ENCODE data around the gene RPP40. TPM values are rescaled to one million over a fixed set of nuclear protein-coding genes. Genes with fewer than 3 reads are reported as not detected.
A peak's percentile ranks its signal among the peaks of the same experiment; 100 is the strongest.

Gene RPP40
- total RNA-seq, 1 experiment from 2014 or later: 15.9 TPM

DNA sequence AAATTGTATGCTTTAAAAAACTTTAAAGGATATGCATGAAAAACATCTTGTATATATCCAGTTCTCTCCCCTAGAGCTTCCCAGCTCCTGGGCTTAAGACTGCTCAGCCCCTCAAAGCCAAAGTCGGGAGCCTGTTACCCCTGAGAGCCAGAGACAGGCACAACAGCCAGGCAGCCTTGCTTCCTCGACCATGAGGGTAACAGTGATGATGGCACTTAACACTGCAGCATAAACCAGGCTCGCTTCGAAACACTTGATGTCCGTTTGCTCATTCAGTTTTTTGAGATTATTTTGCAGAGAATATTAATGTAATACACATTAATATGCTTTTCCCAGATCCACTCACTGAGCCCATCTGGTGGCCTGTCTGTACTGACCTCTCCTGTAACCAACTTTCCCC lies 47.2 kb downstream of the RPP40 start:
- ATAC-seq (no peak), DNase-seq (ENCODE audit: low read depth, low spot score) (no peak)
- no peaks in the 10 kb centered on the region for H3K36me3 ChIP-seq (ENCODE audit: control insufficient read depth in 1 of 2, insufficient read depth in 2 of 2, low read length in 2 of 2)
- no peaks in the 10 kb centered on the region for H3K27me3 ChIP-seq (ENCODE audit: insufficient read depth, low read length)
- no peak overlapping the region for H3K27ac ChIP-seq (ENCODE audit: low read depth, low read length)
- intact Hi-C loops (cut with micrococcal nuclease): no loop called here
- CTCF ChIA-PET: no interaction called here
- POLR2A ChIA-PET: no interaction called here
- H3K4me1 ChIP-seq (ENCODE audit: control insufficient read depth in 1 of 2, insufficient read depth in 2 of 2, low read length in 2 of 2): no peaks in the 10 kb centered on the region
- no peaks in the 10 kb centered on the region for H3K79me2 ChIP-seq (ENCODE audit: insufficient read depth, low read length)
- no TSS peak for BruUV-seq (replicated peaks)
- H3K4me3 ChIP-seq (replicated peaks in 1 of 2; ENCODE audit: low read depth in 1 of 2, low read length in 2 of 2): no peak overlapping the region
- no peaks in the 10 kb centered on the region for H3K9me2 ChIP-seq (ENCODE audit: insufficient read depth)
- H3K9me3 ChIP-seq (ENCODE audit: control insufficient read depth in 1 of 2, insufficient read depth in 1 of 2, low read depth in 1 of 2, low read length in 2 of 2): no peaks in the 10 kb centered on the region
- H2AFZ ChIP-seq (ENCODE audit: low read depth, low read length, poor library complexity, severe bottlenecking): no peak overlapping the region
- no peak overlapping the region for H3K9ac ChIP-seq (ENCODE audit: low read length)
- no peak overlapping the region for H3K4me2 ChIP-seq (ENCODE audit: low read length)
- RAD21 ChIA-PET (ENCODE audit: low non-redundant PET in 1 of 2, low total read pairs in 2 of 2, uncharacterized antibody in 2 of 2, unreplicated experiment in 2 of 2): no interaction called here
- no peaks in the 10 kb centered on the region for H4K20me1 ChIP-seq (ENCODE audit: insufficient read depth)
- TF ChIP-seq POLR2AphosphoS5 (IDR thresholded peaks at IDR 0.05; ENCODE audit: low read depth, low read length) (peak; percentile 16; the same call in 1 of the 2 replicates), SP1 (IDR thresholded peaks at IDR 0.05; ENCODE audit: low read depth) (no peak)
- TF ChIP-seq, protein P1, sequence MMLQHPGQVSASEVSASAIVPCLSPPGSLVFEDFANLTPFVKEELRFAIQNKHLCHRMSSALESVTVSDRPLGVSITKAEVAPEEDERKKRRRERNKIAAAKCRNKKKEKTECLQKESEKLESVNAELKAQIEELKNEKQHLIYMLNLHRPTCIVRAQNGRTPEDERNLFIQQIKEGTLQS (IDR thresholded peaks at IDR 0.05): no peak

DNA sequence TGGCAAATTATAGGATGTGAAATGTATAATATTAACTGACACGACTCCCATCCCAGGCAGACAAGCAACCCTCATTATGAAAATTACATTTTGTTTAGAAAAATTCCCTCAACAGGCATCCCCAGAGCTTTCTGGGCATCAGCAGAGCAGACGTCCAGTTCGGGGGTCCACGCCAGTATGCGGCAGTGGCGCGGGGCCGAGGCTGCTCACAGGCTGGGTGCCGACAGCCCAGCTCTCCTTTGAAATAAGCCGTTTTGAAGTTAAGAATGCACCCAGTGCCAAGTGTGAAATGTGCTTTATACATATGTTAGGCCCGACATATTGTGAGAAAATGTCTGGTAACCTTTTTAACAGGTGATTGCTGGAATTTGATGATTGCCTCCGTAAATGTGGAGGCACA lies 50.4 kb downstream of the RPP40 start:
- Histone ChIP-seq H3K27me3 (ENCODE audit: insufficient read depth, low read length) (no peaks in the 10 kb centered on the region), H3K79me2 (ENCODE audit: insufficient read depth, low read length) (no peaks in the 10 kb centered on the region), H4K20me1 (ENCODE audit: insufficient read depth) (no peaks in the 10 kb centered on the region), H3K36me3 (ENCODE audit: control insufficient read depth in 1 of 2, insufficient read depth in 2 of 2, low read length in 2 of 2) (no peaks in the 10 kb centered on the region), H2AFZ (ENCODE audit: low read depth, low read length, poor library complexity, severe bottlenecking) (no peak overlapping the region), H3K4me3 (replicated peaks in 1 of 2; ENCODE audit: low read depth in 1 of 2, low read length in 2 of 2) (no peak overlapping the region), H3K9ac (ENCODE audit: low read length) (no peak overlapping the region), H3K4me1 (ENCODE audit: control insufficient read depth in 1 of 2, insufficient read depth in 2 of 2, low read length in 2 of 2) (no peaks in the 10 kb centered on the region), H3K9me2 (ENCODE audit: insufficient read depth) (no peaks in the 10 kb centered on the region), H3K27ac (ENCODE audit: low read depth, low read length) (no peak overlapping the region), H3K9me3 (ENCODE audit: control insufficient read depth in 1 of 2, insufficient read depth in 1 of 2, low read depth in 1 of 2, low read length in 2 of 2) (no peaks in the 10 kb centered on the region), H3K4me2 (ENCODE audit: low read length) (no peak overlapping the region)
- ATAC-seq (no peak), DNase-seq (ENCODE audit: low read depth, low spot score) (no peak)
- ChIA-PET POLR2A (no interaction called here), CTCF (no interaction called here), RAD21 (ENCODE audit: low non-redundant PET in 1 of 2, low total read pairs in 2 of 2, uncharacterized antibody in 2 of 2, unreplicated experiment in 2 of 2) (no interaction called here)
- TF ChIP-seq EZH2 (IDR thresholded peaks at IDR 0.05) (no peak), TCF7L2 (IDR thresholded peaks at IDR 0.05; ENCODE audit: borderline replicate concordance, extremely low read depth, insufficient read depth, insufficient read length) (no peak)
- intact Hi-C loops (cut with micrococcal nuclease): no loop called here
- BruUV-seq (replicated peaks): no TSS peak
